Measurements from ENCODE around the gene TP53TG5. TPM values are rescaled to one million over a fixed set of nuclear protein-coding genes. Genes with fewer than 3 reads are reported as not detected.

TP53TG5 gene
- polyA plus RNA-seq, 12 donors, result 0.17 to 1.6 (median 0.61) TPM; not detected in 2

DNA sequence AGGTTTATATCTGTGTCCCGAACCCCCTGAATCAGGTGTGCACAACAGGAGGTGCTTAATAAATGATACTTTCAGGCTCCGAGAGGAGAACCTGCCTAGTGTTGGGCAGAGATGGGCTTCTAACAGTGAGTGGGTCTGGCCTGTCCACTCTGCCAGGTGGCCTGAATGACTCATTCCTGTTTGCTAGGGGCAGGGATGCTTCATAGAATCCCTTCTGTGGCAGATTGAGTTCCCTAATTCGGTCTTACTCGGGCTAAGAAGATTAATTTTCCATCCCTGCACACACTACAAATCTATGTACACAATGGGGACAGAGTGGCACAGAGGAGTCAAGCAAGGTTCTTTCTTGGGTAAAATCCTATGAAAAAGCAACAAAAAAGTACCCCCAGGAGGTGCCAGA, 49.7 kb downstream of the TP53TG5 start:
- DNase-seq, result no peak

DNA sequence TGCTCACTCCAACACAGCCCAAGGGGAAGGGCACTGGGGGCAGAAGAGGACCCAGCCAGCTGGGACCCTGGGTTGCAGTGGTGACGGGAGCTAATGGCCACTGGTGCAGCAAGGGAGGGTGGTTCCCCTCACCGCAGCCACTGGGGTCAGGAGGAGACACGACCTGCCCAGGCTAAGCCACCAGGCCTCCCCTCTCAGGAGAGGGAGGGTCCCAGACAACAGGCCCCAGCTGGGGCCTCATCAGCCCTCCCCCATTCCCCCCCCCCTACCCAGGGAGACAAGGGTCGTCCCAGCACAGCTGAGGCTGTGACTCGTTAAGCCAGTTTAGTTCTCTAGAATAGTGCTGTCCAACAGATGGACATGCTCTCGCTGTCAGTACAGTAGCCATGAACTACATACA, 52.8 kb downstream of the TP53TG5 start:
- DNase-seq, result no peak

DNA sequence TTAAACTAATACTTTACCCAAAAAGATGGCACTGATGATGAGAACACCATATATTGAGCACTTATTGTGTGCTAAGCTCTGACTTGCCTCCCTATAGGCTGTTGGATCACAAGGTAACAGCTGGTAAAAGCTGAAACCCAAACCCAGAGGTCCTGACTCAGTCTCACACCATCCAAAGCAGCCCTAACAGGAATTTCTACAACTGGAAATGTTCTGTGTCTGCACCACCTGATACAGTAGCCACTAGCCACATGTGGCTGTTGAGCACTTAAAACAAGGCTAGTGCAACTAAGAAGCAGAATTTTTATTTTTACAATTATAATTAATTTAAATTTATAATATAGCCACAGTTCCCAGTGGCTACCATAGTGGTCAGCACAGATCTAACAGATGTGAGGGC, 54.4 kb downstream of the TP53TG5 start:
- no peak for DNase-seq

- no peak for DNase-seq
These were observed 55.2 kb downstream of the TP53TG5 start for GRCh38 chr20:45322952-45323383.

Other genes starting within 250 kb of the TP53TG5 start
- under 1 TPM in 2 of 12 donors, not detected in 10; 0.30 to 0.40 TPM for gene PI3, start 203.4 kb downstream of the TP53TG5 start, polyA plus RNA-seq (ENCODE audit: insufficient read length in 12 of 12)
- not detected for gene SEMG1, start 171.3 kb downstream of the TP53TG5 start, polyA plus RNA-seq (ENCODE audit: insufficient read length in 12 of 12)
- not detected for gene SEMG2, start 157.0 kb downstream of the TP53TG5 start, polyA plus RNA-seq (ENCODE audit: insufficient read length in 12 of 12)
- 1 to 10 TPM in 4 of 12 donors, not detected in 8; 1.0 to 2.2 (median 1.3) TPM for gene SLPI, start 123.8 kb downstream of the TP53TG5 start, polyA plus RNA-seq (ENCODE audit: insufficient read length in 12 of 12)
- gene RBPJL, start 71.5 kb downstream of the TP53TG5 start, polyA plus RNA-seq (ENCODE audit: insufficient read length in 12 of 12), result not detected
- under 1 TPM in 10 of 12 donors, not detected in 2; 0.23 to 0.85 (median 0.43) TPM for gene MATN4, start 70.0 kb downstream of the TP53TG5 start, polyA plus RNA-seq (ENCODE audit: insufficient read length in 12 of 12)
- 10 to 100 TPM in 4 of 12 donors, 1 to 10 TPM in 7, not detected in 1; 6.8 to 21.4 (median 9.6) TPM for gene SDC4, start 29.9 kb downstream of the TP53TG5 start, polyA plus RNA-seq (ENCODE audit: insufficient read length in 12 of 12)
- gene SYS1, start 15.2 kb downstream of the TP53TG5 start, polyA plus RNA-seq (ENCODE audit: insufficient read length in 12 of 12), result 10 to 100 TPM in 11 of 12 donors, not detected in 1; 13.7 to 24.6 (median 15.6) TPM
- 10 to 100 TPM in 11 of 12 donors, not detected in 1; 19.2 to 31.0 (median 25.6) TPM for gene DBNDD2, start 30.0 kb upstream of the TP53TG5 start, polyA plus RNA-seq (ENCODE audit: insufficient read length in 12 of 12)
- gene PIGT, start 37.8 kb upstream of the TP53TG5 start, polyA plus RNA-seq (ENCODE audit: insufficient read length in 12 of 12), result 10 to 100 TPM in 11 of 12 donors, not detected in 1; 65.2 to 97.6 (median 73.5) TPM
- gene WFDC2, start 91.4 kb upstream of the TP53TG5 start, polyA plus RNA-seq (ENCODE audit: insufficient read length in 12 of 12), result 1 to 10 TPM in 5 of 12 donors, under 1 TPM in 2, not detected in 5; 0.74 to 4.2 (median 1.2) TPM
- gene SPINT3, start 137.3 kb upstream of the TP53TG5 start, polyA plus RNA-seq (ENCODE audit: insufficient read length in 12 of 12), result not detected
- not detected for gene WFDC6, start 161.2 kb upstream of the TP53TG5 start, polyA plus RNA-seq (ENCODE audit: insufficient read length in 12 of 12)
- gene EPPIN, start 169.1 kb upstream of the TP53TG5 start, polyA plus RNA-seq (ENCODE audit: insufficient read length in 12 of 12), result under 1 TPM in 2 of 12 donors, not detected in 10; 0.07 to 0.11 TPM
- not detected for gene WFDC8, start 201.0 kb upstream of the TP53TG5 start, polyA plus RNA-seq (ENCODE audit: insufficient read length in 12 of 12)

Measured in muscle of arm (tissue), 12 donors.